Neuronal stem cell (in vitro differentiated cells): ENCODE results near the gene CNN2.
A peak's percentile ranks its signal among the peaks of the same experiment; 100 is the strongest.

Source experiments
- DNase-seq: peaks from one replicate; pipeline ENCODE4 v3.0.0-alpha.2; 2013; ENCODE audit warnings: low spot score
- H2AFZ ChIP-seq: one replicate; pipeline ENCODE4 v1.6.1; 2013; ENCODE audit warnings: mild to moderate bottlenecking, low read length, inconsistent platforms
- H2AK5ac ChIP-seq: 2 replicates; pipeline ENCODE4 v1.6.1; 2013; ENCODE audit warnings: low read depth, mild to moderate bottlenecking, inconsistent platforms, low read length, moderate library complexity, mixed read lengths
- H2BK120ac ChIP-seq: 2 replicates; pipeline ENCODE4 v1.6.1; 2013; ENCODE audit warnings: low read depth, mild to moderate bottlenecking, inconsistent platforms, low read length, moderate library complexity, mixed read lengths
- H2BK12ac ChIP-seq: one replicate; pipeline ENCODE4 v1.6.1; 2013; ENCODE audit warnings: low read length, inconsistent platforms
- H2BK15ac ChIP-seq: 2 replicates; pipeline ENCODE4 v1.6.1; 2013; ENCODE audit warnings: mild to moderate bottlenecking, low read length, inconsistent platforms, mixed read lengths
- H2BK5ac ChIP-seq: one replicate; pipeline ENCODE4 v1.6.1; 2013; ENCODE audit warnings: inconsistent platforms, mild to moderate bottlenecking, low read length, moderate library complexity
- H3K14ac ChIP-seq: one replicate; pipeline ENCODE4 v1.6.1; 2013; ENCODE audit warnings: low read length, inconsistent platforms
- H3K18ac ChIP-seq: 2 replicates; pipeline ENCODE4 v1.6.1; 2013; ENCODE audit warnings: low read length, inconsistent platforms
- H3K23ac ChIP-seq: 2 replicates; pipeline ENCODE4 v1.6.1; 2013; ENCODE audit warnings: low read depth, mild to moderate bottlenecking, mixed read lengths, low read length, inconsistent platforms; ENCODE audit not compliant: poor library complexity
- H3K27ac ChIP-seq: replicated peaks from 3 replicates; pipeline ENCODE4 v1.5.1; 2013; ENCODE audit warnings: low read length, inconsistent platforms
- H3K27me3 ChIP-seq, 3 experiments: 2 replicates each; pipeline ENCODE4 v1.6.1; 2013; ENCODE audit warnings: low read length in 3 of 3, mild to moderate bottlenecking in 2 of 3, inconsistent platforms in 1 of 3, low read depth in 1 of 3, mixed read lengths in 1 of 3, moderate library complexity in 1 of 3; ENCODE audit not compliant: control insufficient read depth in 3 of 3, insufficient read depth in 3 of 3
- H3K36me3 ChIP-seq, 2 donors: replicated peaks in 1 of 2; 2 replicates each; pipeline ENCODE4 v1.6.1; 2013; ENCODE audit warnings: low read length in 2 of 2; ENCODE audit not compliant: control insufficient read depth in 2 of 2, insufficient read depth in 2 of 2
- H3K4ac ChIP-seq: 2 replicates; pipeline ENCODE4 v1.6.1; 2013; ENCODE audit warnings: inconsistent platforms, mild to moderate bottlenecking, low read length, moderate library complexity
- H3K4me1 ChIP-seq, 2 donors: 1 replicate in 1 of 2; 2 replicates in 1 of 2; pipeline ENCODE4 v1.6.1; 2013; ENCODE audit warnings: low read length in 2 of 2, low read depth in 1 of 2; ENCODE audit not compliant: control insufficient read depth in 2 of 2, insufficient read depth in 1 of 2
- H3K4me2 ChIP-seq: one replicate; pipeline ENCODE4 v1.6.1; 2013; ENCODE audit warnings: mild to moderate bottlenecking, low read length, inconsistent platforms; ENCODE audit not compliant: insufficient read depth, poor library complexity, severe bottlenecking
- H3K4me3 ChIP-seq, 2 donors: 2 replicates each; pipeline ENCODE4 v1.5.1; 2013; ENCODE audit warnings: low read length in 2 of 2, mild to moderate bottlenecking in 2 of 2, inconsistent platforms in 1 of 2, moderate library complexity in 1 of 2
- H3K79me1 ChIP-seq: one replicate; pipeline ENCODE4 v1.6.1; 2013; ENCODE audit warnings: low read depth, mild to moderate bottlenecking, inconsistent platforms, low read length, moderate library complexity
- H3K9ac ChIP-seq: one replicate; pipeline ENCODE4 v1.6.1; 2013; ENCODE audit warnings: mild to moderate bottlenecking, low read depth, low read length, inconsistent platforms; ENCODE audit not compliant: poor library complexity
- H3K9me3 ChIP-seq, 2 donors: replicated peaks in 1 of 2; 2 replicates each; pipeline versions ENCODE3 to v1.6.1; 2013; ENCODE audit warnings: low read length in 2 of 2, mild to moderate bottlenecking in 2 of 2, inconsistent platforms in 1 of 2, low read depth in 1 of 2, mixed read lengths in 1 of 2, moderate library complexity in 1 of 2; ENCODE audit not compliant: control insufficient read depth in 2 of 2, insufficient read depth in 1 of 2
- H4K8ac ChIP-seq: one replicate; pipeline ENCODE4 v1.6.1; 2013; ENCODE audit warnings: low read depth, mild to moderate bottlenecking, inconsistent platforms, low read length, moderate library complexity
- H4K91ac ChIP-seq: one replicate; pipeline ENCODE4 v1.6.1; 2013; ENCODE audit warnings: low read length, low read depth, mild to moderate bottlenecking, inconsistent platforms; ENCODE audit not compliant: poor library complexity
- WGBS, 2 donors: extraction: QIAGEN DNeasy Blood & Tissue Kit; methylation state at CpG; one replicate each; pipeline ENCODE4 v1.1.7; 2013; ENCODE audit warnings: missing lambda C conversion rate in 2 of 2, mixed read lengths in 1 of 2; ENCODE audit not compliant: insufficient read length in 2 of 2, insufficient replicate concordance in 1 of 2; ENCODE audit errors: extremely low coverage in 2 of 2; 5-methylcytosine and 5-hydroxymethylcytosine counted together

CNN2 gene

DNA sequence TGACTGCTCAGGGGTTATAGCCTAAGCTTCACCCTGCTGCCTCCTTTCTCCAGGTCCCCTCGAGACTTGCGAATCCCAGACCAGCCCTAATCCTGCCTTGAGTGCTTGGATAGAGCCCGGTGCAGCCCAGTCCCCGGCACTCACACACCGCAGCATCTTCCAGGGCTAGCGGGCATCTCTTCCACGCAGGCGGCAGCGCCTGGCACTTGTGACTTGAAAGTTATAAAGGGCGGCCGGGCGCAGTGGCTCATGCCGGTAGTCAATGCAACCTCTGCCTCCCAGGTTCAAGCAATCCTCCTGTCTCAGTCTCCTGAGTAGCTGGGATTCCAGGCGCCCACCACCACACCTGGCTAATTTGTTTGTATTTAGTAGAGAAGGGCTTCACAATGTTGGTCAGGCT lies 40.3 kb upstream of the CNN2 start:
- H3K4me2 ChIP-seq = no peak overlapping the region
- no peak overlapping the region for H3K4ac ChIP-seq
- H3K14ac ChIP-seq = no peak overlapping the region
- no peak overlapping the region for H2AFZ ChIP-seq
- H3K27ac ChIP-seq = no peak overlapping the region
- DNase-seq = no peak
- no CpG with 5 or more reads among the region's 14 CpGs for WGBS, 2 donors
- no peak overlapping the region for H2AK5ac ChIP-seq
- H3K4me3 ChIP-seq = peak overlapping the region in 1 of 2 donors; percentile 39
- H3K23ac ChIP-seq = no peak overlapping the region
- no peaks in the 10 kb centered on the region for H3K27me3 ChIP-seq
- H4K8ac ChIP-seq = no peak overlapping the region
- H2BK120ac ChIP-seq = no peak overlapping the region
- peaks cover 3 to 5% of the 10 kb centered on the region in 2 donors for H3K4me1 ChIP-seq
- no peak overlapping the region for H2BK15ac ChIP-seq
- H4K91ac ChIP-seq = no peak overlapping the region
- no peak overlapping the region for H2BK12ac ChIP-seq
- H3K18ac ChIP-seq = no peak overlapping the region
- H2BK5ac ChIP-seq = no peak overlapping the region
- no peaks in the 10 kb centered on the region for H3K9me3 ChIP-seq
- H3K9ac ChIP-seq = peak overlapping the region; percentile 60
- H3K79me1 ChIP-seq = peaks cover 9% of the 10 kb centered on the region
- peaks cover 30 to 52% of the 10 kb centered on the region in 2 donors for H3K36me3 ChIP-seq

DNA sequence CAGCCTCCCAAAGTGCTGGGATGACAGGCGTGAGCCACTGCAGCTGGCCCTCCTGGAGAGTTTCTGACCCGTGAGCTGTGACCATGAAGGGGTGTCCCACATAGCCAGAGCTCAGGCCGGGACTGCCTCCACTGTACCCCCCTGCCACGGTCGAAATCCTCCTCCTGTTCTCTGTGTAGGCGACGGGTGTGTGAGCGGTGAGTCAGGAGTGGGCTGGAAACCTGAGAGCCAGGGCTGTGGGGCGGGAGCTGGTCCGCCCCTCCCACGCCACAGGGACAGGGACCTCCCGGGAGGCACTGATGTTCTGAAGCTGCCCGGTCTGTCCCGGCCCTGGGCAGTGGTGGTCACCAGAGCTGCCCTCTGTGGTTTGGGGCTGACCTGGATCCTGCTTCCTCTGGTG lies 38.3 kb upstream of the CNN2 start:
- H3K4ac ChIP-seq = no peak overlapping the region
- no peak overlapping the region for H3K14ac ChIP-seq
- no peak overlapping the region for H3K18ac ChIP-seq
- H2BK12ac ChIP-seq = no peak overlapping the region
- H3K27ac ChIP-seq = no peak overlapping the region
- peaks cover 30 to 64% of the 10 kb centered on the region in 2 donors for H3K36me3 ChIP-seq
- no peak overlapping the region for H3K9ac ChIP-seq
- no CpG with 5 or more reads among the region's 14 CpGs for WGBS, 2 donors
- no peaks in the 10 kb centered on the region for H3K9me3 ChIP-seq
- H2BK120ac ChIP-seq = no peak overlapping the region
- no peak overlapping the region for H2BK5ac ChIP-seq
- H3K4me2 ChIP-seq = no peak overlapping the region
- no peak overlapping the region for H4K91ac ChIP-seq
- no peaks in the 10 kb centered on the region for H3K27me3 ChIP-seq
- H3K23ac ChIP-seq = no peak overlapping the region
- no peak overlapping the region for H4K8ac ChIP-seq
- H2BK15ac ChIP-seq = no peak overlapping the region
- H2AFZ ChIP-seq = no peak overlapping the region
- DNase-seq = no peak
- H2AK5ac ChIP-seq = no peak overlapping the region
- peaks cover 12% of the 10 kb centered on the region for H3K79me1 ChIP-seq
- no peak overlapping the region for H3K4me3 ChIP-seq
- peaks cover 3 to 4% of the 10 kb centered on the region in 2 donors for H3K4me1 ChIP-seq

DNA sequence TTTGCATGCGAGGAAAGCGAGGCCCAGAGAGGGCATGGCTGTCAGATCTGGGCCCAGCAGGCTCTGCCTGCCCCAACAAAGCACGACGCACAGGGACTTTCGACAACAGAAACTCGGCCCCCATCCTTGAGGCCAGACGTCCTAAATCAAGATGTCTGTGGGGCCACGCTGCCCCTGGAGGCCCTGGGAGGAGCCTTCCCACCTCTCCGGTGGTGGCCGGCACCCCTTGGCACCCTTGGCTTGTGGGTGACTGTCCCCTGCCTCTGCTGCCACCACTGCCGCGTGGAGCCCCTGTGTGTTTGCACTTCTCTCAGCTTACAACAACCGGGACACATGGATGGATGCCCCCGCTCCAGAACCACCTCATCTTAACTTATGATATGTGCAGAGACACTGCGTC lies 37.9 kb upstream of the CNN2 start:
- no peak overlapping the region for H3K23ac ChIP-seq
- H3K18ac ChIP-seq = no peak overlapping the region
- no peak overlapping the region for H3K9ac ChIP-seq
- no peak overlapping the region for H4K91ac ChIP-seq
- H4K8ac ChIP-seq = no peak overlapping the region
- no peak overlapping the region for H2AK5ac ChIP-seq
- H3K4ac ChIP-seq = no peak overlapping the region
- H3K9me3 ChIP-seq = no peaks in the 10 kb centered on the region
- peak overlapping the region in 1 of 2 donors; percentile 32 for H3K4me3 ChIP-seq
- no peak overlapping the region for H3K14ac ChIP-seq
- peaks cover 30 to 65% of the 10 kb centered on the region in 2 donors for H3K36me3 ChIP-seq
- no peak overlapping the region for H3K4me2 ChIP-seq
- H3K27me3 ChIP-seq = no peaks in the 10 kb centered on the region
- H2BK120ac ChIP-seq = no peak overlapping the region
- no peak overlapping the region for H2BK5ac ChIP-seq
- H3K4me1 ChIP-seq = peaks cover 3 to 7% of the 10 kb centered on the region in 2 donors
- DNase-seq = no peak
- no CpG with 5 or more reads among the region's 15 CpGs for WGBS, 2 donors
- no peak overlapping the region for H3K27ac ChIP-seq
- no peak overlapping the region for H2BK12ac ChIP-seq
- H2BK15ac ChIP-seq = no peak overlapping the region
- no peak overlapping the region for H2AFZ ChIP-seq
- peaks cover 12% of the 10 kb centered on the region for H3K79me1 ChIP-seq

DNA sequence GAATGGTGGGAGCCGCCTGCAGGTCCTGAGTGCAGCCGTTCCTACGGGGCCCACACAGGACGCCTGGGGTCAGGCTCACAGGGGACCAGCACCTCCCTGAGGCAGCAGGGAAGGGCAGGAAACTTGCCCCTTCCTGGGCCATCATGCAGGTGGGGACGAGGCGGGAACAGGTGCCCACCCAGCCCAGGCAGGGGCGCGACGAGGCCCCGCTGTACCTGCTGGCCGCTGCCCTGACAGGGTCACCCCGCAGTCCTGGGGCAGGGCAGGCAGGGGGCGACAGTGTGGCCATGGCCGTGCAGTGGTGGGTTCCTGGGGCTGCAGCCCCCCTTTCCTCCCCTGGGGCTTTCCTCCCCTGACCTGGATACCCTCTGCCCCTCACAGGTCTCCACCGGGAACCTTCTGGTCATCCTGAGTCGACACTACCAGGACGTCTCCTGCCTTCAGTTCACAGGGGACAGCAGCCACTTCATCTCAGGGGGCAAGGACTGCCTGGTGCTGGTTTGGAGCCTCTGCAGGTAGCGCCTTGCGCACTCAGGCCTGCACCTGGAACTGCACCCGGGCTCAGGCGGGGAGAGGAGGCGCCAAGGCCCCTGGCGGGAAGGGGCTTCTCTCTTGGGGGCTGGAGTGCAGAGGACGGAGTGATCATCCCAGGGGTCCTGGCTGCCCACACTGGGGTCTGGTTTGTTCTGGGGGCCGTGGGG lies 36.9 kb upstream of the CNN2 start:
- Histone ChIP-seq H2BK120ac (no peak overlapping the region), H3K14ac (peak overlapping the region; percentile 8), H3K36me3 (peaks cover 30 to 71% of the 10 kb centered on the region in 2 donors), H3K79me1 (peaks cover 11% of the 10 kb centered on the region), H3K4ac (no peak overlapping the region), H3K23ac (peak overlapping the region; percentile 97), H3K4me2 (no peak overlapping the region), H4K91ac (no peak overlapping the region), H3K27ac (no peak overlapping the region), H3K4me3 (no peak overlapping the region), H2BK15ac (no peak overlapping the region), H2AFZ (no peak overlapping the region), H3K4me1 (peaks cover 2 to 3% of the 10 kb centered on the region in 2 donors), H3K18ac (no peak overlapping the region), H2BK12ac (no peak overlapping the region), H3K9ac (peak overlapping the region; percentile 60), H2AK5ac (no peak overlapping the region), H3K9me3 (no peaks in the 10 kb centered on the region), H2BK5ac (peak overlapping the region; percentile 13), H3K27me3 (no peaks in the 10 kb centered on the region), H4K8ac (no peak overlapping the region)
- no peak for DNase-seq
- WGBS, 2 donors = no CpG with 5 or more reads among the region's 25 CpGs
